Activated CD8-positive, alpha-beta memory T cell treated with anti-CD3 and anti-CD28 coated beads for 1 hour (primary cell): ENCODE results near the gene KIRREL2.
A peak's percentile ranks its signal among the peaks of the same experiment; 100 is the strongest.
"Not testable (repeated sequence)": the region's sequence is repeated elsewhere in the genome, so short reads cannot be mapped to it uniquely, and the experiment has no call there.

ENCODE experiments used
- DNase-seq, 2 donors: peaks; one replicate each; pipeline ENCODE4 v3.0.0-alpha.2; 2020; ENCODE audit warnings: low read depth in 1 of 2; ENCODE audit errors: extremely low read depth in 1 of 2

KIRREL2 gene

GRCh38 chr19:35856546-35857149 is at the start of gene KIRREL2:
KIRREL2 (plus strand) TSS chr19:35856911; CDS start chr19:35857120, 209 bp downstream.
- no peak for DNase-seq

GRCh38 chr19:35807633-35808032 is 49.1 kb upstream of the KIRREL2 start:
- no peak for DNase-seq

DNA sequence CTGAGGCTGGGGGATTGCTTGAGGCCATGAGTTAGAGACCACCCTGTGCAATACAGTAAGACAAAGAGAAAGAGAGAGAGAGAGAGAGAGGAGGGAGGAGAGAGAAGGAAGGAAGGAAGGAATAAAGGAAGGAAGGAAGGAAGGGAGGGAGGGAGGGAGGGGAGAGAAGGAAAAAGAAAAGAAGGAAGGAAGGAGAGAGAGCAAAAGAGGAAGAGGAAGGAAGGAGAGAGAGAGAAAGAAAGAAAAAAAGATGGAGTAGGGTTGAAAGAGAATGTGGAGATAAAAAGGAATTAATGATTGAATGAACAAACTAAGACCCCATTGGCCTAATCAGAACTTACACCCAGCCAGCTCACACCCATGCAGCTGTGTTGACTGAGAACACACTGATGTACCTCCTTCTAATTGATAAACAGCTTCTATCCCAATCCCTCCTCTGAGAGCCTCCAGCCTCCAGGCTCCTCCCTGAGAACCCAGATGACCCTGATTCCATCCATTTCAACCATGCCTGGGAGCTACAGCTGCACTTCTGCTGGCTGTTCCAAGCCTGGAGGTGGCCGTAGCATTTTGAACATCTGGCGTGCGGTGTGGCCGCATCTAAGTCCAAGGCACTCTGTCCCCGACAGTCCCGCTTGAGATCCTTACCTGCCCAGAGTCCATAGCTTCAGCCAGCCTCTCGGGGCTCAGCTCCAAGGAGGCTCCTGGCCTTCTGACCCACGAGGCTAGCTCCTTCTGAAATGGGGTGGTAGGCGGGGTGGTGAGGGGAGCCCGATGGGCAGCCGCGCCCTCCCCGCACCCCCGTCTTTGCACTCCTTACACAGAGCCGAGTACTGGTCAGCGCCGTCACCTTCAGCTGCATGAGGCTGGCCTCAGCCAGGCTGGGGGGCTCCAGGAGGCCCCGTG is 45.1 kb upstream of the KIRREL2 start:
- DNase-seq = no peak

- no peak for DNase-seq
Measured at GRCh38 chr19:35812220-35813042, 44.3 kb upstream of the KIRREL2 start, which contains the start of gene PRODH2. PRODH2 (minus strand) TSS chr19:35812845; CDS start chr19:35812805, 40 bp downstream.

- no peak for DNase-seq
Measured at GRCh38 chr19:35813043-35813890, 43.4 kb upstream of the KIRREL2 start.

- DNase-seq = no peak
Measured at GRCh38 chr19:35816262-35816661, 40.4 kb upstream of the KIRREL2 start.

DNA sequence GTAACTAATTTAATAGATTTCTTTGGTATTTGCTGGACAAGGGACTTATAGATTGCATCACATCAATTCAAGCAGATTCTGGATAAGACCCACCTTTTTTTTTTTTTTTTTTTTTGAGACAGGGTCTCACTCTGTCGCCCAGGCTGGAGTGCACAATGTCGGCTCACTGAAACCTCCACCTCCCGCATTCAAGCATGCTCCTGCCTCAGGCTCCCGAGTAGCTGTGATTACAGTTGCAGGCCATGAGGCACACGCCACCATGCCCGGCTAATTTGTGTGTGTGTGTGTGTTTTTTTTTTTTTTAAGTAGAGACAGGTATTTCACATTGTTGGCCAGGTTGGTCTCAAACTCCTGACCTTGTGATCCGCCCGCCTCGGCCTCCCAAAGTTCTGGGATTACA is 39.9 kb upstream of the KIRREL2 start:
- no peak for DNase-seq

DNA sequence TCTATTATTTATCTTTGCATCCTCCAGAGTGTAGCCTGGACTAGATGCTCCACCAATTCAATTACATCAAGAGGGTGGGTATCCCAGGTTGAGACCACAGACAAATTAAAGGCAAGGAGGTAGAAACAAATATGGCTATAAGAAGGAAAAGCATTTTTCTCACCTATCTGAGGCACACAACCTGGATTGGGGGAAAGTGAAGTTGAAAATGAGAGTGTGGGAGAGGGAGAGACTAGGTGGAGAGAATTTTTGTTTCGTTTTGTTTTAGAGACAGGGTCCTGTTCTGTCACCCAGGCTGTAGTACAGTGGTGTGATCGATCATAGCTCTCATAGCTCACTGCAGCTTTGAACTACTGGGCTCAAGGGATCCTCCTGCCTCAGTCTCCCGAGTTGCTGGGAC is 38.3 kb upstream of the KIRREL2 start:
- no peak for DNase-seq

DNA sequence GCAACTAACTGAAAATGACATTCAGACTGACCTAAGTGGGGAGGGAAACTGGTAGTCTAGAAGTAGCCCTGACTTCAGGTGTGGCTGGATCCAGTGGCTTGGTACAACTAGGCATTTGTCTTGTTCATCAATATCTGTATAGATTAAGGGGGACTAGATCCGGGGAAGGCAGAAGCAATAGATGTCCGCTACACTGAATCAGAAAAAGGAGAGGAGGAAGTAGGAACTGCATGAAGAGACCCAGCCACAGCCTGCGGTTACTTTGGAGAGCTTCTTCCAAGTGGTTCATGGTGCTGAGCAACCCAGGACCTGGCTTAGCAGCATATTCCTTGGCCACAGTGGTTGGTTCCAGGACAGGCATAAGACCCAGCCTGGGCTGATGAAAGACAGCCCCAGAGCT is 34.1 kb upstream of the KIRREL2 start:
- no peak for DNase-seq

GRCh38 chr19:35824150-35824549 is 32.6 kb upstream of the KIRREL2 start:
- no peak for DNase-seq

- peak in 1 of 2 donors; percentile 22 for DNase-seq
Measured at GRCh38 chr19:35828692-35829301, 27.9 kb upstream of the KIRREL2 start.

DNA sequence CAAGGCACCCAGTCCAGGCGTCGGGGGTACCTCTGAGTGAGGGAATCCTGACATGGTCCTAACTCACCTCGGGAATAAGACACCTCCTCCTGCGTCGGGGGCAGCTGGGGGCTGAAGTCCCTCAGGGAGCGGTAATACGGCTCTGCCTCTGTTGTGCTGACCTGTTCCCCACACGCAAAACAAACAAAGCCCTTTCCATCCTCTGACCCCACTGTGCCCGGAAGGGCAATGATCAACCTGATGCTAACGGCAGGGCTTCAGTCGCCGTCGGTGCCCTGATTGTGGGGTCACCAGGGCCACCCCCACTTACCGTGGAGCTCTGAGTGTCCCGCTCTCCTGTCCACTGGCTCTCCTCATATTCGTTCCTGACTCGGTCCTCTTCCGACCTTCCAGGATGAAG is 25.7 kb upstream of the KIRREL2 start:
- no peak for DNase-seq

- DNase-seq = no peak
Measured at GRCh38 chr19:35832054-35832453, 24.7 kb upstream of the KIRREL2 start.

DNA sequence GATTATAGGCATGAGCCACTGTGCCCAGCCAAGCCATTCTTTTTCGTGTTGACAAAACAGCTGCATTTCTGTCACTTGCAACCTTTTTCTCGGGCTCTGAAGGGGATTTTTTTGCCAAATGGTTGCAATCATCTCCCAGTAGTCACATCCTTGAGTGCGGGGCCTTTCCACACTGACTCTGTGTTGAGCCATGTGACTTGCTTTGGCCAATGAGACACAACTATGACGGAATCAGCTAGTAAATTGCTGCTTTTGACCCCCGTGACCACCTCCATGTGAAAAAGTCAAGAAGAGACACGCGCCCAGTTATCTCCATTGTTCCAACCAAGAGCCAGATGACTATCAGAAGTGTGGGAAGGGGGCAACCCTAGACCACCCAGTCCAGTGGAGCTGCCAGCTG is 22.7 kb upstream of the KIRREL2 start:
- no peak for DNase-seq

- DNase-seq = not testable (repeated sequence)
Measured at GRCh38 chr19:35836096-35836495, 20.6 kb upstream of the KIRREL2 start.

GRCh38 chr19:35841961-35842595 is 14.6 kb upstream of the KIRREL2 start:
- no peak for DNase-seq

- no peak for DNase-seq
Measured at GRCh38 chr19:35842666-35843272, 13.9 kb upstream of the KIRREL2 start.

- no peak for DNase-seq
Measured at GRCh38 chr19:35843676-35844481, 12.8 kb upstream of the KIRREL2 start.
